Measurements from ENCODE around the gene IGF2BP2. TPM values are rescaled to one million over a fixed set of nuclear protein-coding genes. Genes with fewer than 3 reads are reported as not detected.

IGF2BP2 gene
- total RNA-seq, 6 donors from 2014 or later: 11.4 to 60.3 (median 24.9) TPM

DNA sequence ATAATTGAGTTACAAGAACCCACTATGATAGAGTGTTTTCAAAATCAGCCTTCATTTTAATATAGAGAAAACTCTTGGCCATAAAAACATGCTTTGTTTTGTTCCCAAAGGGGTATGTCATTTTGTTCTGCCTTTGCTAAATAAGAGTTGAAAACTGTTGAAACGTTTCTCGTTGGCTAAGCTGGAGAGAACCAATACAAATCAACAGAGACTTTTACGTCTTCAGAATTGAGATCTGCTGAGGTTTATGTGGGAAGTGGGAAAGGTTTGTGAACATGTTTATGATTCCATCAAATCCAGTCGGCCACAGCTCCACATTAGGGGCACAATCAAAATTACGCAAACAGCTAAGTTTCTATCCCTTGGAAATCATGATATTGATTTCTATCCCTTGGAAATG, 102.0 kb downstream of the IGF2BP2 start:
- 81 to 84% methylated on average over 5 of the region's 5 CpGs for WGBS, 2 donors
- ATAC-seq (ENCODE audit: low FRiP score in 2 of 2): no peak

GRCh38 chr3:185721970-185722369, 102.9 kb downstream of the IGF2BP2 start:
- no peak overlapping the region for H3K4me3 ChIP-seq
- H3K4me1 ChIP-seq: peaks cover 0 to 13% (median 5%) of the 10 kb centered on the region in 4 donors
- DNase-seq (no peak), ATAC-seq (ENCODE audit: low FRiP score in 2 of 2) (no peak)
- 76 to 83% methylated on average over 3 of the region's 3 CpGs for WGBS, 2 donors
- H3K9me3 ChIP-seq: no peaks in the 10 kb centered on the region
- TF ChIP-seq POLR2A (IDR thresholded peaks at IDR 0.05): no peak
- TF ChIP-seq POLR2AphosphoS5 (IDR thresholded peaks at IDR 0.05): no peak
- TF ChIP-seq, protein P1, sequence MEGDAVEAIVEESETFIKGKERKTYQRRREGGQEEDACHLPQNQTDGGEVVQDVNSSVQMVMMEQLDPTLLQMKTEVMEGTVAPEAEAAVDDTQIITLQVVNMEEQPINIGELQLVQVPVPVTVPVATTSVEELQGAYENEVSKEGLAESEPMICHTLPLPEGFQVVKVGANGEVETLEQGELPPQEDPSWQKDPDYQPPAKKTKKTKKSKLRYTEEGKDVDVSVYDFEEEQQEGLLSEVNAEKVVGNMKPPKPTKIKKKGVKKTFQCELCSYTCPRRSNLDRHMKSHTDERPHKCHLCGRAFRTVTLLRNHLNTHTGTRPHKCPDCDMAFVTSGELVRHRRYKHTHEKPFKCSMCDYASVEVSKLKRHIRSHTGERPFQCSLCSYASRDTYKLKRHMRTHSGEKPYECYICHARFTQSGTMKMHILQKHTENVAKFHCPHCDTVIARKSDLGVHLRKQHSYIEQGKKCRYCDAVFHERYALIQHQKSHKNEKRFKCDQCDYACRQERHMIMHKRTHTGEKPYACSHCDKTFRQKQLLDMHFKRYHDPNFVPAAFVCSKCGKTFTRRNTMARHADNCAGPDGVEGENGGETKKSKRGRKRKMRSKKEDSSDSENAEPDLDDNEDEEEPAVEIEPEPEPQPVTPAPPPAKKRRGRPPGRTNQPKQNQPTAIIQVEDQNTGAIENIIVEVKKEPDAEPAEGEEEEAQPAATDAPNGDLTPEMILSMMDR (IDR thresholded peaks at IDR 0.05): no peak
- no peak for TF ChIP-seq EP300 (IDR thresholded peaks at IDR 0.05)
- H3K36me3 ChIP-seq: no peaks in the 10 kb centered on the region
- H3K27ac ChIP-seq: no peak overlapping the region
- no peaks in the 10 kb centered on the region for H3K27me3 ChIP-seq

More for the DNA sequence above, 102.0 kb downstream of the IGF2BP2 start:
- Histone ChIP-seq H3K4me3 (no peak overlapping the region), H3K27me3 (no peaks in the 10 kb centered on the region), H3K36me3 (no peaks in the 10 kb centered on the region), H3K9me3 (no peaks in the 10 kb centered on the region), H3K4me1 (peaks cover 0 to 4% (median 1%) of the 10 kb centered on the region in 4 donors), H3K27ac (no peak overlapping the region)
- no peak for TF ChIP-seq POLR2AphosphoS5 (IDR thresholded peaks at IDR 0.05)
- no peak for DNase-seq

GRCh38 chr3:185720326-185720725, 104.5 kb downstream of the IGF2BP2 start:
- no peaks in the 10 kb centered on the region for H3K9me3 ChIP-seq
- peaks cover 0 to 24% (median 11%) of the 10 kb centered on the region in 4 donors for H3K4me1 ChIP-seq
- H3K27me3 ChIP-seq: no peaks in the 10 kb centered on the region
- TF ChIP-seq EP300 (IDR thresholded peaks at IDR 0.05) (no peak), POLR2AphosphoS5 (IDR thresholded peaks at IDR 0.05) (no peak), POLR2A (IDR thresholded peaks at IDR 0.05) (no peak)
- TF ChIP-seq, protein P1 (IDR thresholded peaks at IDR 0.05): no peak
- DNase-seq: peak in 1 of 2 donors; percentile 37
- H3K27ac ChIP-seq: no peak overlapping the region
- H3K36me3 ChIP-seq: no peaks in the 10 kb centered on the region
- WGBS, 2 donors: 68 to 77% methylated on average over 9 of the region's 9 CpGs
- no peak for ATAC-seq (ENCODE audit: low FRiP score in 2 of 2)
- no peak overlapping the region for H3K4me3 ChIP-seq

- H3K9me3 ChIP-seq: no peaks in the 10 kb centered on the region
- DNase-seq (no peak), ATAC-seq (ENCODE audit: low FRiP score in 2 of 2) (no peak)
- H3K4me3 ChIP-seq: no peak overlapping the region
- peaks cover 0 to 30% (median 17%) of the 10 kb centered on the region in 4 donors for H3K4me1 ChIP-seq
- 89 to 90% methylated on average over 7 of the region's 7 CpGs for WGBS, 2 donors
- no peaks in the 10 kb centered on the region for H3K27me3 ChIP-seq
- TF ChIP-seq, protein P1 (IDR thresholded peaks at IDR 0.05): no peak
- TF ChIP-seq EP300 (IDR thresholded peaks at IDR 0.05) (no peak), POLR2A (IDR thresholded peaks at IDR 0.05) (no peak), POLR2AphosphoS5 (IDR thresholded peaks at IDR 0.05) (no peak)
- H3K27ac ChIP-seq: no peak overlapping the region
- H3K36me3 ChIP-seq: no peaks in the 10 kb centered on the region
Observed at GRCh38 chr3:185718736-185719593, 105.9 kb downstream of the IGF2BP2 start.

DNA sequence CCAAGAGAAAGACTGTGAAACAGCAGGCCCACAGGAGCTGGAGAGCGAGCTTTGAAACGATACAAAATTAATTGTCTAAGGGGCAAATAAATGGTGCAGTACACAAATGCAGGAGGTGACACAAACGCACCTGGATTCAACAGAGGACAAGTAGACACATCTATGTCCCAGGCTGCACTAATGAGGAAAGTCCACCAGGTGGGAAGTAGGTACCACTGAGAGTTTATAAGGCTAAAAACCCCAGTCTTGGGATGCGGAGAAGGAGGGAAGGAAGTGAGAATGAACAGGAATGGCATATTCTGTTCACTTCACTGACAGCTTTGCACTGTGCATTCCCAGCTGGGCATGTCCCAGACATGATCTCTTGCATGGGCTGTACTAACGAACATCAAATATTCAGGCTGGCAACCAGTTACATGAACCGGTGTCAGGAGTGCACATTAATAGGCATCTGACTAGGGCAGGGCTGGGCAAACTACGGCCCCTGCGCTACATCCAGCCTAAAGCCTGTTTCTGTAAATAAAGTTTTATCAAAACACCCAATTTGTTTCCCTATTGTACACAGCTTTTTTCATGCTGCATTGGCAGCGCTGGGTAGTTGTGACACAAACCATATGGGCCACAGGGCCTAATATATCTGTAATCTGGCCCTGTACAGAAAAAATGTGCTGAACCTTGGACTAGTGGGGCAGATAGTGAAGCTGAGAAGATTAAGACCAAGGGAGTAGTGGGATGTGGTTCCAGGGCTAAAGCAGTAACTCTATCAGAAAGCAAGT, 107.0 kb downstream of the IGF2BP2 start:
- TF ChIP-seq POLR2A (IDR thresholded peaks at IDR 0.05): no peak
- no peak for TF ChIP-seq POLR2AphosphoS5 (IDR thresholded peaks at IDR 0.05)
- TF ChIP-seq, protein P1 (IDR thresholded peaks at IDR 0.05): no peak
- no peak for TF ChIP-seq EP300 (IDR thresholded peaks at IDR 0.05)
- no peaks in the 10 kb centered on the region for H3K27me3 ChIP-seq
- no peaks in the 10 kb centered on the region for H3K9me3 ChIP-seq
- H3K4me1 ChIP-seq: peaks cover 0 to 30% (median 17%) of the 10 kb centered on the region in 4 donors
- no peaks in the 10 kb centered on the region for H3K36me3 ChIP-seq
- H3K4me3 ChIP-seq: no peak overlapping the region
- no peak for DNase-seq
- H3K27ac ChIP-seq: peak overlapping the region in 1 of 4 donors; percentile 36
- WGBS, 2 donors: 78 to 81% methylated on average over 9 of the region's 9 CpGs
- no peak for ATAC-seq (ENCODE audit: low FRiP score in 2 of 2)

All from upper lobe of left lung (tissue), 6 donors.